ENCODE data around the gene VTI1A. TPM values are rescaled to one million over a fixed set of nuclear protein-coding genes. Genes with fewer than 3 reads are reported as not detected.
A peak's percentile ranks its signal among the peaks of the same experiment; 100 is the strongest.

VTI1A gene
- total and polyA plus RNA-seq, 2 of the 4 experiments (the other 2 are of a cell fraction), result 9.7 to 24.9 TPM

- H3K4me2 ChIP-seq (ENCODE audit: low read depth, low read length), result no peak overlapping the region
- no peak overlapping the region for H4K8ac ChIP-seq (ENCODE audit: low read depth in 2 of 2, low read length in 2 of 2)
- H3K9me3 ChIP-seq (ENCODE audit: control insufficient read depth, insufficient read depth, low read length), result no peaks in the 10 kb centered on the region
- H2BK20ac ChIP-seq (ENCODE audit: low read depth, low read length), result no peak overlapping the region
- no peak overlapping the region for H3K27ac ChIP-seq (ENCODE audit: insufficient read depth, low read length)
- H2AK9ac ChIP-seq (replicated peaks; ENCODE audit: low read depth, low read length, poor library complexity), result no peak overlapping the region
- peak; percentile 2 for DNase-seq
- no peak overlapping the region for H2BK15ac ChIP-seq (ENCODE audit: low read depth, low read length)
- no peaks in the 10 kb centered on the region for H3K36me3 ChIP-seq (ENCODE audit: control insufficient read depth, insufficient read depth, low read length)
- H3K4me3 ChIP-seq (ENCODE audit: insufficient read depth, low read depth, low read length), result no peak overlapping the region
- dilution Hi-C loops (cut with HindIII; ENCODE audit: low sequenced_read_pairs, unreplicated experiment) (no loop called here), intact Hi-C loops (cut with micrococcal nuclease) (no loop called here), in situ Hi-C loops (cut with MboI; ENCODE audit: low sequenced_read_pairs) (no loop called here)
- no TSS peak for BruUV-seq (replicated peaks)
- H3K4me1 ChIP-seq (ENCODE audit: control insufficient read depth, insufficient read depth, low read length), result no peaks in the 10 kb centered on the region
- no peak overlapping the region for H3K4ac ChIP-seq (ENCODE audit: low read depth, low read length)
- peak; percentile 11; the same call in 1 of the 2 replicates for ATAC-seq (ENCODE audit: low read depth)
- H3K27me3 ChIP-seq (ENCODE audit: control insufficient read depth, insufficient read depth, low read length), result no peaks in the 10 kb centered on the region
- no peak overlapping the region for H2AFZ ChIP-seq (replicated peaks; ENCODE audit: low read length, poor library complexity)
- WGBS, 2 experiments (ENCODE audit: extremely low coverage in 2 of 2, insufficient read length in 1 of 2), result no CpG with 5 or more reads among the region's 2 CpGs
- TF ChIP-seq USF2 (IDR thresholded peaks at IDR 0.05; ENCODE audit: low read depth, low read length) (no peak), MAZ (IDR thresholded peaks at IDR 0.05; ENCODE audit: borderline replicate concordance, low read depth, low read length) (no peak), CHD1 (IDR thresholded peaks at IDR 0.05; ENCODE audit: low read depth, low read length) (no peak), BHLHE40 (IDR thresholded peaks at IDR 0.05; ENCODE audit: low read depth, low read length) (no peak), MAFK (IDR thresholded peaks at IDR 0.05; ENCODE audit: low read depth, low read length) (no peak), RCOR1 (IDR thresholded peaks at IDR 0.05; ENCODE audit: insufficient replicate concordance, low read length) (no peak), FOS (IDR thresholded peaks at IDR 0.05; ENCODE audit: low read depth, low read length) (no peak), RFX5 (IDR thresholded peaks at IDR 0.05; ENCODE audit: low read depth, low read length) (no peak)
- TF ChIP-seq, protein P1, sequence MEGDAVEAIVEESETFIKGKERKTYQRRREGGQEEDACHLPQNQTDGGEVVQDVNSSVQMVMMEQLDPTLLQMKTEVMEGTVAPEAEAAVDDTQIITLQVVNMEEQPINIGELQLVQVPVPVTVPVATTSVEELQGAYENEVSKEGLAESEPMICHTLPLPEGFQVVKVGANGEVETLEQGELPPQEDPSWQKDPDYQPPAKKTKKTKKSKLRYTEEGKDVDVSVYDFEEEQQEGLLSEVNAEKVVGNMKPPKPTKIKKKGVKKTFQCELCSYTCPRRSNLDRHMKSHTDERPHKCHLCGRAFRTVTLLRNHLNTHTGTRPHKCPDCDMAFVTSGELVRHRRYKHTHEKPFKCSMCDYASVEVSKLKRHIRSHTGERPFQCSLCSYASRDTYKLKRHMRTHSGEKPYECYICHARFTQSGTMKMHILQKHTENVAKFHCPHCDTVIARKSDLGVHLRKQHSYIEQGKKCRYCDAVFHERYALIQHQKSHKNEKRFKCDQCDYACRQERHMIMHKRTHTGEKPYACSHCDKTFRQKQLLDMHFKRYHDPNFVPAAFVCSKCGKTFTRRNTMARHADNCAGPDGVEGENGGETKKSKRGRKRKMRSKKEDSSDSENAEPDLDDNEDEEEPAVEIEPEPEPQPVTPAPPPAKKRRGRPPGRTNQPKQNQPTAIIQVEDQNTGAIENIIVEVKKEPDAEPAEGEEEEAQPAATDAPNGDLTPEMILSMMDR (conservative IDR thresholded peaks at IDR 0.05; ENCODE audit: low read depth, low read length), result no peak
- H3K9ac ChIP-seq (ENCODE audit: low read depth, low read length), result no peak overlapping the region
- H3K14ac ChIP-seq (replicated peaks; ENCODE audit: low read depth, low read length), result no peak overlapping the region
- H3K56ac ChIP-seq (ENCODE audit: extremely low read depth, insufficient read depth, low read length), result no peak overlapping the region
- H4K5ac ChIP-seq (ENCODE audit: low read depth, low read length), result no peak overlapping the region
- H2AK5ac ChIP-seq (ENCODE audit: low read depth, low read length), result no peak overlapping the region
- H3K9me1 ChIP-seq (ENCODE audit: insufficient read depth, low read length), result no peaks in the 10 kb centered on the region
- H3K79me1 ChIP-seq (ENCODE audit: low read depth in 1 of 2, low read length in 2 of 2), result no peaks in the 10 kb centered on the region; a peak in 1 of 4 replicates
- no peak overlapping the region for H2BK5ac ChIP-seq (ENCODE audit: low read depth, low read length, poor library complexity, severe bottlenecking)
- POLR2A ChIA-PET (ENCODE audit: unreplicated experiment), result no interaction called here
- no peaks in the 10 kb centered on the region for H4K20me1 ChIP-seq (ENCODE audit: insufficient read depth, low read length)
- H2BK120ac ChIP-seq (ENCODE audit: low read depth, low read length), result no peak overlapping the region
- H4K91ac ChIP-seq (ENCODE audit: insufficient read depth, low read depth, low read length), result no peak overlapping the region
- CTCF ChIA-PET, result interaction anchor here (0.7 kb wide), 1 partner anchor 17 kb away, joined by 6 read pairs; no protein-coding TSS in a partner anchor
- no peak overlapping the region for H3K23ac ChIP-seq (ENCODE audit: low read depth, low read length)
- H3K18ac ChIP-seq (ENCODE audit: low read depth, low read length), result no peak overlapping the region
Observed at GRCh38 chr10:112490545-112490944, 43.5 kb downstream of the VTI1A start.

Measured in IMR-90 (cell line).